Measurements from ENCODE around the gene LOXHD1. TPM values are rescaled to one million over a fixed set of nuclear protein-coding genes. Genes with fewer than 3 reads are reported as not detected.
A peak's percentile ranks its signal among the peaks of the same experiment; 100 is the strongest.

Gene LOXHD1
- total RNA-seq, 3 donors from 2014 or later: 0.59 to 1.6 (median 0.80) TPM

- no peaks in the 10 kb centered on the region for H3K36me3 ChIP-seq
- TF ChIP-seq POLR2A (IDR thresholded peaks at IDR 0.05): no peak
- TF ChIP-seq CTCF (IDR thresholded peaks at IDR 0.05): no peak
- TF ChIP-seq POLR2AphosphoS5 (IDR thresholded peaks at IDR 0.05): no peak
- intact Hi-C loops (cut with DNase I; ENCODE audit: low total_unique reads): no loop called here
- DNase-seq (ENCODE audit: low spot score in 2 of 2): no peak
- H3K27me3 ChIP-seq: no peaks in the 10 kb centered on the region
- H3K4me1 ChIP-seq: peaks cover 0 to 3% of the 10 kb centered on the region in 2 donors
- H3K4me3 ChIP-seq: no peak overlapping the region
- no peaks in the 10 kb centered on the region for H3K9me3 ChIP-seq
- H3K27ac ChIP-seq: no peak overlapping the region
Observed at GRCh38 chr18:46429649-46430224, 227.3 kb downstream of the LOXHD1 start.

- H3K27me3 ChIP-seq: no peaks in the 10 kb centered on the region
- TF ChIP-seq CTCF (IDR thresholded peaks at IDR 0.05): no peak
- TF ChIP-seq POLR2AphosphoS5 (IDR thresholded peaks at IDR 0.05): no peak
- TF ChIP-seq POLR2A (IDR thresholded peaks at IDR 0.05): no peak
- no peak overlapping the region for H3K4me3 ChIP-seq
- DNase-seq (ENCODE audit: low spot score in 2 of 2): no peak
- intact Hi-C loops (cut with DNase I; ENCODE audit: low total_unique reads): no loop called here
- H3K27ac ChIP-seq: no peak overlapping the region
- H3K4me1 ChIP-seq: peaks cover 0 to 3% of the 10 kb centered on the region in 2 donors
- H3K9me3 ChIP-seq: no peaks in the 10 kb centered on the region
- no peaks in the 10 kb centered on the region for H3K36me3 ChIP-seq
Observed at GRCh38 chr18:46429130-46429529, 227.9 kb downstream of the LOXHD1 start.

GRCh38 chr18:46428368-46428767 lies 228.7 kb downstream of the LOXHD1 start:
- no peak for DNase-seq (ENCODE audit: low spot score in 2 of 2)
- H3K27me3 ChIP-seq: no peaks in the 10 kb centered on the region
- peaks cover 0 to 3% of the 10 kb centered on the region in 2 donors for H3K4me1 ChIP-seq
- H3K36me3 ChIP-seq: no peaks in the 10 kb centered on the region
- no peak overlapping the region for H3K4me3 ChIP-seq
- TF ChIP-seq CTCF (IDR thresholded peaks at IDR 0.05) (no peak), POLR2AphosphoS5 (IDR thresholded peaks at IDR 0.05) (no peak), POLR2A (IDR thresholded peaks at IDR 0.05) (no peak)
- intact Hi-C loops (cut with DNase I; ENCODE audit: low total_unique reads): no loop called here
- no peaks in the 10 kb centered on the region for H3K9me3 ChIP-seq
- no peak overlapping the region for H3K27ac ChIP-seq

GRCh38 chr18:46427216-46427995 lies 229.6 kb downstream of the LOXHD1 start:
- peak in 1 of 2 donors; percentile 17 for DNase-seq (ENCODE audit: low spot score in 2 of 2)
- H3K36me3 ChIP-seq: no peaks in the 10 kb centered on the region
- H3K9me3 ChIP-seq: no peaks in the 10 kb centered on the region
- H3K4me1 ChIP-seq: peaks cover 0 to 3% of the 10 kb centered on the region in 2 donors
- TF ChIP-seq CTCF (IDR thresholded peaks at IDR 0.05) (no peak), POLR2A (IDR thresholded peaks at IDR 0.05) (no peak), POLR2AphosphoS5 (IDR thresholded peaks at IDR 0.05) (no peak)
- no peaks in the 10 kb centered on the region for H3K27me3 ChIP-seq
- H3K27ac ChIP-seq: no peak overlapping the region
- intact Hi-C loops (cut with DNase I; ENCODE audit: low total_unique reads): no loop called here
- H3K4me3 ChIP-seq: no peak overlapping the region

Other genes starting within 250 kb of the LOXHD1 start
- gene ST8SIA5, start 99.8 kb upstream of the LOXHD1 start, total RNA-seq: under 1 TPM in 2 of 3 donors, not detected in 1; 0.29 to 0.33 TPM